GM12878 (cell line): ENCODE measurements around the gene TPCN2. TPM values are rescaled to one million over a fixed set of nuclear protein-coding genes. Genes with fewer than 3 reads are reported as not detected.

Experiments
- ATAC-seq: fragments of 200-7000 bp; cut with Tn5 transposase; 3 replicates; pipeline ENCODE4 v1.9.1; 2020; ENCODE audit warnings: mild to moderate bottlenecking, moderate library complexity
- BruUV-seq: library from RNA; stranded (reverse); fragments of 400-500 nt; replicated peaks from 2 replicates; lab custom pipeline; 2021; lab: Mats Ljungman, UMichigan
- CTCF ChIA-PET: fragments of 300-600 bp; sonication (Branson Sonifier 250); formaldehyde crosslinking; extraction: SDS; loops from one replicate; lab custom pipeline; 2021; ENCODE audit warnings: inconsistent platforms; lab: Yijun Ruan, JAX
- POLR2A ChIA-PET: fragments of 350-600 bp; formaldehyde crosslinking; extraction: SDS; loops from one replicate; lab custom pipeline; 2021; ENCODE audit warnings: inconsistent platforms; lab: Charles Lee
- RAD21 ChIA-PET: fragments of 300-600 bp; sonication (Branson Sonifier 250); formaldehyde crosslinking; loops from one replicate; lab custom pipeline; 2023; ENCODE audit warnings: antibody characterized with exemption; ENCODE audit not compliant: unreplicated experiment; lab: Charles Lee
- SMC1A ChIA-PET: fragments of 300-600 bp; sonication (Branson Sonifier 250); formaldehyde crosslinking; loops from one replicate; lab custom pipeline; 2023; ENCODE audit not compliant: unreplicated experiment, uncharacterized antibody; lab: Charles Lee
- DNase-seq: peaks from one replicate; pipeline ENCODE4 v3.0.0-alpha.2; 2011; ENCODE audit warnings: low read depth, low spot score
- FAIRE-seq: peaks from 3 replicates; lab custom pipeline; 2011; peaks lifted over from hg19 to GRCh38; lab: Jason Lieb, UNC
- H2AFZ ChIP-seq: 2 replicates; pipeline ENCODE4 v1.6.0; 2011; ENCODE audit warnings: low read depth, low read length, control low read depth; ENCODE audit not compliant: control insufficient read depth
- H3K27ac ChIP-seq: 2 replicates; pipeline ENCODE4 v1.5.1; 2011; ENCODE audit warnings: control low read depth; ENCODE audit not compliant: control insufficient read depth, insufficient read depth
- H3K27me3 ChIP-seq, 2 experiments: replicated peaks in 1 of 2; 2 replicates each; pipeline versions ENCODE4 v1.6.0 to v1.6.1; 2011; ENCODE audit warnings: low read length in 1 of 2; ENCODE audit not compliant: control insufficient read depth in 2 of 2, insufficient read depth in 2 of 2
- H3K36me3 ChIP-seq, 2 experiments: 2 replicates each; pipeline ENCODE4 v1.5.1; 2011; ENCODE audit warnings: low read length in 1 of 2; ENCODE audit not compliant: control insufficient read depth in 2 of 2, insufficient read depth in 2 of 2
- H3K4me1 ChIP-seq: 2 replicates; pipeline ENCODE4 v1.6.1; 2011; ENCODE audit warnings: mild to moderate bottlenecking, low read length, moderate library complexity, mixed read lengths; ENCODE audit not compliant: control insufficient read depth, insufficient read depth
- H3K4me2 ChIP-seq: 2 replicates; pipeline ENCODE4 v1.6.0; 2011; ENCODE audit warnings: control low read depth; ENCODE audit not compliant: control insufficient read depth, insufficient read depth
- H3K4me3 ChIP-seq: fragments of 200-600 bp; sonication (generic); 2 replicates; pipeline ENCODE4 v1.5.1; 2016
- H3K79me2 ChIP-seq: 2 replicates; pipeline ENCODE4 v1.6.0; 2011; ENCODE audit warnings: low read length; ENCODE audit not compliant: control insufficient read depth, insufficient read depth
- H3K9ac ChIP-seq: 2 replicates; pipeline ENCODE4 v1.8.0; 2011; ENCODE audit warnings: low read length, control low read depth, mixed read lengths; ENCODE audit not compliant: control insufficient read depth, insufficient read depth
- H3K9me3 ChIP-seq: replicated peaks from 3 replicates; pipeline ENCODE4 v1.5.1; 2011; ENCODE audit warnings: mild to moderate bottlenecking, low read length; ENCODE audit not compliant: control insufficient read depth, insufficient read depth
- H4K20me1 ChIP-seq: 2 replicates; pipeline ENCODE4 v1.6.0; 2011; ENCODE audit not compliant: control insufficient read depth, insufficient read depth
- CBX3 ChIP-seq: fragments of 200-600 bp; sonication (generic); IDR thresholded peaks from 2 replicates; pipeline ENCODE4 v1.6.1; 2016; ENCODE audit warnings: low read depth, borderline replicate concordance
- E2F4 ChIP-seq: IDR thresholded peaks from 2 replicates; pipeline ENCODE4 v1.6.1; 2012; ENCODE audit warnings: low read depth, low read length, improper control_type of control experiment
- FOXM1 ChIP-seq: IDR thresholded peaks from 2 replicates; pipeline ENCODE4 v1.6.1; 2012; ENCODE audit warnings: low read depth, mild to moderate bottlenecking, inconsistent platforms, low read length, moderate library complexity
- HDAC2 ChIP-seq: fragments of 200-600 bp; sonication (generic); IDR thresholded peaks from 2 replicates; pipeline ENCODE4 v1.6.1; 2017
- IKZF1 ChIP-seq: fragments of 450-650 bp; conservative IDR thresholded peaks from 2 replicates; pipeline ENCODE4 v1.6.1; 2017; ENCODE audit warnings: antibody characterized with exemption, mild to moderate bottlenecking
- IRF3 ChIP-seq: fragments of 450-650 bp; IDR thresholded peaks from 2 replicates; pipeline ENCODE4 v1.6.1; 2014; ENCODE audit warnings: mild to moderate bottlenecking
- LARP7 ChIP-seq: fragments of 450-650 bp; IDR thresholded peaks from 2 replicates; pipeline ENCODE4 v1.6.1; 2017; ENCODE audit warnings: mild to moderate bottlenecking
- MLLT1 ChIP-seq: fragments of 450-650 bp; IDR thresholded peaks from 2 replicates; pipeline ENCODE4 v1.6.1; 2016; ENCODE audit warnings: mild to moderate bottlenecking
- MXI1 ChIP-seq: fragments of 150-350 bp; IDR thresholded peaks from 2 replicates; pipeline ENCODE4 v1.6.1; 2011; ENCODE audit warnings: low read depth, mild to moderate bottlenecking, inconsistent platforms, low read length, improper control_type of control experiment
- NFYB ChIP-seq: IDR thresholded peaks from 2 replicates; pipeline ENCODE4 v1.6.1; 2011; ENCODE audit warnings: low read depth, mild to moderate bottlenecking, low read length, improper control_type of control experiment, moderate library complexity; ENCODE audit not compliant: insufficient read depth
- PAX8 ChIP-seq: fragments of 450-650 bp; IDR thresholded peaks from 2 replicates; pipeline ENCODE4 v1.6.1; 2017; ENCODE audit warnings: mild to moderate bottlenecking, moderate library complexity
- POLR2A ChIP-seq: IDR thresholded peaks from 2 replicates; pipeline ENCODE4 v1.6.1; 2011; ENCODE audit warnings: low read depth, mild to moderate bottlenecking, low read length
- POU2F2 ChIP-seq: IDR thresholded peaks from 3 replicates; pipeline ENCODE4 v1.6.1; 2011; ENCODE audit warnings: low read depth, mild to moderate bottlenecking, low read length, borderline replicate concordance
- SMAD1 ChIP-seq: fragments of 450-650 bp; IDR thresholded peaks from 2 replicates; pipeline ENCODE4 v1.6.1; 2018; ENCODE audit warnings: mild to moderate bottlenecking, low read depth; ENCODE audit not compliant: partially characterized antibody
- YY1 ChIP-seq: IDR thresholded peaks from 2 replicates; pipeline ENCODE4 v1.6.1; 2011; ENCODE audit warnings: low read depth, mild to moderate bottlenecking, low read length
- ZNF622 ChIP-seq: fragments of 450-650 bp; IDR thresholded peaks from 2 replicates; pipeline ENCODE4 v1.6.1; 2017; ENCODE audit warnings: mild to moderate bottlenecking, inconsistent platforms
- WGBS: methylation state at CpG from one replicate; pipeline ENCODE4 v1.1.6; 2016; ENCODE audit warnings: low lambda C conversion rate; ENCODE audit not compliant: insufficient replicate concordance, insufficient coverage; ENCODE audit errors: missing lambda C conversion rate; 5-methylcytosine and 5-hydroxymethylcytosine counted together
- in situ Hi-C: fragments of 300-500 bp; cut with MboI; formaldehyde crosslinking; loops from 9 replicates; pipeline ENCODE4 v1.14.3; 2018; ENCODE audit warnings: mixed read lengths
- intact Hi-C: fragments of 100-400 bp; cut with micrococcal nuclease; formaldehyde crosslinking; loops from one replicate; pipeline ENCODE4 v1.14.2; 2022; ENCODE audit not compliant: unreplicated experiment
- polyA plus RNA-seq, 11 experiments: library from polyadenylated mRNA; depleted of rRNA in 4 of 11; unstranded in 6 of 11; stranded (reverse) in 5 of 11; fragments of >200 nt; fragmentation: Nextera tagmentation in 4 of 11; fragmentation: Illumina TruSeq in 1 of 11; extraction: Ambion mirVana in 4 of 11; extraction: Trizol in 1 of 11; gene quantifications; 1 replicate in 1 of 11; 2 replicates in 10 of 11; pipeline versions ENCODE4 v1.2.1 to v1.2.3, GENCODE V29; 2011 to 2016; ENCODE audit warnings: inconsistent platforms in 2 of 11, missing spikeins in 2 of 11, low read depth in 1 of 11
- total RNA-seq, 4 experiments: library from RNA; depleted of rRNA in 3 of 4; stranded (reverse); fragments of >200 nt in 3 of 4; fragmentation: Illumina TruSeq in 1 of 4; extraction: Trizol in 1 of 4; gene quantifications; 2 replicates each; pipeline versions ENCODE4 v1.2.1 to v1.2.3, GENCODE V29; 2013 to 2021

The TPCN2 gene
- total and polyA plus RNA-seq, 10 of the 15 experiments (the other 5 are each of a cell fraction or from before 2014, with no cell fraction given), result 1.7 to 18.4 (median 8.4) TPM

- ChIA-PET POLR2A (no interaction called here), RAD21 (no interaction called here), CTCF (no interaction called here), SMC1A (interaction anchor here (1.9 kb wide), 1 partner anchor 11 kb away, joined by 4 read pairs; no protein-coding TSS in a partner anchor)
- H3K9ac ChIP-seq, result no peak overlapping the region
- no peak overlapping the region for H3K4me2 ChIP-seq
- TF ChIP-seq FOXM1 (no peak), POLR2A (no peak), PAX8 (no peak), IRF3 (no peak)
- no peak for ATAC-seq
- H3K27ac ChIP-seq, result no peak overlapping the region
- no peak for FAIRE-seq
- peaks cover 4% of the 10 kb centered on the region for H3K9me3 ChIP-seq
- no peaks in the 10 kb centered on the region for H3K27me3 ChIP-seq
- no peaks in the 10 kb centered on the region for H3K4me1 ChIP-seq
- intact Hi-C loops, result no loop called here
- no peak for DNase-seq
- H3K36me3 ChIP-seq, result no peaks in the 10 kb centered on the region
- 93% methylated on average over 3 of the region's 3 CpGs for WGBS
- in situ Hi-C loops, result no loop called here
- BruUV-seq, result no TSS peak
- H3K4me3 ChIP-seq, result no peak overlapping the region
- H3K79me2 ChIP-seq, result no peaks in the 10 kb centered on the region
- no peaks in the 10 kb centered on the region for H4K20me1 ChIP-seq
- H2AFZ ChIP-seq, result no peak overlapping the region
Measured at GRCh38 chr11:69173331-69173730, 124.6 kb downstream of the TPCN2 start.

- Histone ChIP-seq H3K79me2 (no peaks in the 10 kb centered on the region), H3K27me3 (no peaks in the 10 kb centered on the region), H3K4me2 (no peak overlapping the region), H3K9me3 (peaks cover 4% of the 10 kb centered on the region; the same call in 2 of the 3 replicates), H3K4me1 (no peaks in the 10 kb centered on the region), H2AFZ (no peak overlapping the region), H4K20me1 (no peaks in the 10 kb centered on the region), H3K9ac (no peak overlapping the region), H3K27ac (no peak overlapping the region), H3K36me3 (no peaks in the 10 kb centered on the region), H3K4me3 (no peak overlapping the region)
- in situ Hi-C loops, result no loop called here
- ChIA-PET RAD21 (no interaction called here), CTCF (no interaction called here), SMC1A (interaction anchor here (1.9 kb wide), 1 partner anchor 10 kb away, joined by 4 read pairs; no protein-coding TSS in a partner anchor), POLR2A (no interaction called here)
- intact Hi-C loops, result no loop called here
- DNase-seq (no peak), ATAC-seq (no peak), FAIRE-seq (no peak)
- 81% methylated on average over 8 of the region's 8 CpGs for WGBS
- BruUV-seq, result no TSS peak
- no peak for TF ChIP-seq CBX3
- TF ChIP-seq YY1, result no peak
- no peak for TF ChIP-seq LARP7
- no peak for TF ChIP-seq MLLT1
- TF ChIP-seq MXI1, result no peak
- no peak for TF ChIP-seq HDAC2
- TF ChIP-seq E2F4, result no peak
- no peak for TF ChIP-seq IKZF1
- no peak for TF ChIP-seq NFYB
- no peak for TF ChIP-seq SMAD1
- no peak for TF ChIP-seq POU2F2
- TF ChIP-seq ZNF622, result no peak
Measured at GRCh38 chr11:69173925-69174581, 125.3 kb downstream of the TPCN2 start.
